ENCODE results near the gene HOXC9.

DNA sequence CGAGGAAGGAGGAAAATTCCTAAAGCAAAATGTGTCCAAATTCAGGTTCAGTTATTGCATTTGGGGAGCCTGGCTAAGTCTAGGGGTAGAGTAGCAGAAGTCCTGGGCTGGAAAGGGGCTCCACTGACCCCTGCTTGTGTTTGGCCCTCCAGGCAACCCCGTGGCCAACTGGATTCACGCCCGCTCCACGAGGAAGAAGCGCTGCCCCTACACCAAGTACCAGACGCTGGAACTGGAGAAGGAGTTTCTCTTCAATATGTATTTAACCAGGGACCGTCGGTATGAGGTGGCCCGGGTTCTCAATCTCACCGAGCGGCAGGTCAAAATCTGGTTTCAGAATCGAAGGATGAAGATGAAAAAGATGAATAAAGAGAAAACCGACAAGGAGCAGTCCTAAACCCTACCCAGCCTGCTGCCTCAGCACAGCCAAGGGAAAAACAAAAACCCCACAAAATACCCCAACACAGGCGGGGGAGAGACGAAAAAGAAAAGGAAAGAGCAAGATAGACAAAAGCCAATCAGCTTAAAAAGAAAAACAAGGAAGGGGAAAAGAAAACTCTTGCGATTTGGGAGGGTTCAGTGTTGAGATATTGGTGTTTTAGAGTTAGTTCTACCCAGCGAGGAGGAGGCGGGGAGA lies 2.4 kb downstream of the HOXC9 start:
- TF ChIP-seq GATA3 (IDR thresholded peaks at IDR 0.05; ENCODE audit: low read depth, low read length) (no peak), GATA2 (IDR thresholded peaks at IDR 0.05; ENCODE audit: low read depth, low read length) (no peak)
